ENCODE results near the gene TTR. TPM values are rescaled to one million over a fixed set of nuclear protein-coding genes. Genes with fewer than 3 reads are reported as not detected.

Gene TTR
- total RNA-seq, 4 donors from 2014 or later, result not detected

DNA sequence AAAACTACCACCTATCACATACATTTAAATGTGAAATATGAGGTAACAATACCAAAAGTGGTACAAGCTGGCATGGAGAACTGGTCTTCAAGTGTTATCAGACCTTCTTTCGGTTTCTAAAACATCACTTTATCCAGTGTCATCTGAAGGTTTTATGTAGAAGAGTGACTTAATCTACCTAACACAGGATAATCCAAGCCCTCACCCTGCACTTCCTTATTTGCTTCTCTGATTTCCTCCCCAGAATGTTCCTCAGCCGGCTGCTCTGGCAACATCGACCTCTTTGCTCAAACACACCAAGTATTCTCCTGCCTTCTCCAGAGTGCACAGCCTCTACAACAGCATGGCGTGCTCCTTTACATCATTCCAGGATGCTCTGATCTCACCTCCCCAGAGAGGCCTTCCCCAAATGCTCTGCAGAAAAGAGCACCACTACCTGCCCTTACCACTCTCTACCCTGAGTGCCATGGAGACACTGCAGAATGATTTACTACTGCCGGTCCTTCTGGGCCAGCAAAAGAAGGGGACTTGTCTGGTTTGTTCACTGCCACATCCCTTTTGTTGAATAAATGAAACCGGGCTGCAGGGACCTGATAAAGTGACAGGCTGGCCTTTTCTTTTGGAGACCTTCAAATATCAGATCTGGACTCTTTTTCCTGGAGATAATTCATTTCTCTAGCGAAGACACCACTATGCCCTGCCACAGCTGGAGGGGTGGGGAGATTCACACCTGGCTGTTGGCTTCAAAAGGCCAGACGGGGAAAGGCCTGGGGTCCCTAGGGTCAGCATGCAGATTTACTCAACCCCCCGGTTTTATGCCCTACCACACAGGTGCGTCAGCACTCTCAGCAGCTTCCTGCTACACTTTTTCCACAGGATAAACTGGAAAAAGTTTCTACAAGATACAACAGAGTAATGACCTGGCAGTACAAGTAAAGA is 42.0 kb downstream of the TTR start:
- H3K27ac ChIP-seq, result no peak overlapping the region
- TF ChIP-seq EP300 (IDR thresholded peaks at IDR 0.05) (no peak), POLR2A (IDR thresholded peaks at IDR 0.05) (no peak)
- TF ChIP-seq, protein P1, sequence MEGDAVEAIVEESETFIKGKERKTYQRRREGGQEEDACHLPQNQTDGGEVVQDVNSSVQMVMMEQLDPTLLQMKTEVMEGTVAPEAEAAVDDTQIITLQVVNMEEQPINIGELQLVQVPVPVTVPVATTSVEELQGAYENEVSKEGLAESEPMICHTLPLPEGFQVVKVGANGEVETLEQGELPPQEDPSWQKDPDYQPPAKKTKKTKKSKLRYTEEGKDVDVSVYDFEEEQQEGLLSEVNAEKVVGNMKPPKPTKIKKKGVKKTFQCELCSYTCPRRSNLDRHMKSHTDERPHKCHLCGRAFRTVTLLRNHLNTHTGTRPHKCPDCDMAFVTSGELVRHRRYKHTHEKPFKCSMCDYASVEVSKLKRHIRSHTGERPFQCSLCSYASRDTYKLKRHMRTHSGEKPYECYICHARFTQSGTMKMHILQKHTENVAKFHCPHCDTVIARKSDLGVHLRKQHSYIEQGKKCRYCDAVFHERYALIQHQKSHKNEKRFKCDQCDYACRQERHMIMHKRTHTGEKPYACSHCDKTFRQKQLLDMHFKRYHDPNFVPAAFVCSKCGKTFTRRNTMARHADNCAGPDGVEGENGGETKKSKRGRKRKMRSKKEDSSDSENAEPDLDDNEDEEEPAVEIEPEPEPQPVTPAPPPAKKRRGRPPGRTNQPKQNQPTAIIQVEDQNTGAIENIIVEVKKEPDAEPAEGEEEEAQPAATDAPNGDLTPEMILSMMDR (IDR thresholded peaks at IDR 0.05), result no peak
- no peak for DNase-seq (ENCODE audit: low spot score in 2 of 2)
- WGBS, 2 donors, result 77 to 82% methylated on average over 10 of the region's 10 CpGs
- no peaks in the 10 kb centered on the region for H3K36me3 ChIP-seq
- H3K9me3 ChIP-seq, result no peaks in the 10 kb centered on the region
- H3K27me3 ChIP-seq, result no peaks in the 10 kb centered on the region
- H3K4me3 ChIP-seq, result no peak overlapping the region
- H3K4me1 ChIP-seq, result no peaks in the 10 kb centered on the region

DNA sequence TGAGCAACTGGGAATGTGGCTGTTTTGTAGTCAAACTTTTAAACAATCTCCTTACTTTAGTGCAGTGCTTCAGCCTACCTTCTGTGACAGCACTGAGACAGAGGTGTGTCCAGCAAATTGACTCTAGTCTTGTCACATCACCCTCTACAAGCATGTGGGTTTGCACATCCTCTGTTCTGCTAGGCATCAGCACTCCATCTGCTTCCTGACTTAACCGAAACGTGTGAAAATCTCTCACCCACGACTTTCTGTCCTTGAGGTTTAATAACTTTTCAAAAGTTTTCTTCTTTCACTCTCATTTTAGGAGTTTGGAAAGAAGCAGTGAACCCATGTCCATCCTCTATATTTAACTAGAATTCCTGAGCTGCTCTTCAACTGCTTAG is 42.6 kb downstream of the TTR start:
- WGBS, 2 donors, result 62 to 76% methylated on average over 3 of the region's 3 CpGs
- no peaks in the 10 kb centered on the region for H3K36me3 ChIP-seq
- no peaks in the 10 kb centered on the region for H3K9me3 ChIP-seq
- TF ChIP-seq EP300 (IDR thresholded peaks at IDR 0.05) (no peak), POLR2A (IDR thresholded peaks at IDR 0.05) (no peak)
- TF ChIP-seq, protein P1 (IDR thresholded peaks at IDR 0.05), result no peak
- no peaks in the 10 kb centered on the region for H3K27me3 ChIP-seq
- H3K4me1 ChIP-seq, result no peaks in the 10 kb centered on the region
- H3K4me3 ChIP-seq, result no peak overlapping the region
- no peak overlapping the region for H3K27ac ChIP-seq
- no peak for DNase-seq (ENCODE audit: low spot score in 2 of 2)

DNA sequence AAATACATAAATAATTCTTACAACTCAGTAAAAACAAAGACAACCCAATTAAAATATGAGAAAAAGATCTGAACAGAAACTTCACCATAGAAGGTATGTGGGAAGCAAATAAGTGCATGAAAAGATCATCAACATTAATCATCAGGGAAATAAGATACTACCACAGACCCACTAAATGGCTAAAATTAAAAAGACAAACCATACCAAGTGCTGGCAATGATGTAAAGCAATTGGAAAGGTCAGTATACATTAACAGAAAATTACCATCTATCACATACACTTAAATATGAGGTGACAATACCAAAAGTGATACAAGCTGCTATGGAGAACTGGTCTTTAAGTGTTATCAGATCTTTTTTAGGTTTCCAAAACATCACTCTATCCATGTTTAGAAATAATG is 44.7 kb downstream of the TTR start:
- Histone ChIP-seq H3K4me1 (no peaks in the 10 kb centered on the region), H3K27me3 (no peaks in the 10 kb centered on the region), H3K4me3 (no peak overlapping the region), H3K9me3 (no peaks in the 10 kb centered on the region), H3K27ac (no peak overlapping the region), H3K36me3 (no peaks in the 10 kb centered on the region)
- TF ChIP-seq, protein P1 (IDR thresholded peaks at IDR 0.05), result no peak
- TF ChIP-seq POLR2A (IDR thresholded peaks at IDR 0.05) (no peak), EP300 (IDR thresholded peaks at IDR 0.05) (no peak)
- DNase-seq (ENCODE audit: low spot score in 2 of 2), result no peak

DNA sequence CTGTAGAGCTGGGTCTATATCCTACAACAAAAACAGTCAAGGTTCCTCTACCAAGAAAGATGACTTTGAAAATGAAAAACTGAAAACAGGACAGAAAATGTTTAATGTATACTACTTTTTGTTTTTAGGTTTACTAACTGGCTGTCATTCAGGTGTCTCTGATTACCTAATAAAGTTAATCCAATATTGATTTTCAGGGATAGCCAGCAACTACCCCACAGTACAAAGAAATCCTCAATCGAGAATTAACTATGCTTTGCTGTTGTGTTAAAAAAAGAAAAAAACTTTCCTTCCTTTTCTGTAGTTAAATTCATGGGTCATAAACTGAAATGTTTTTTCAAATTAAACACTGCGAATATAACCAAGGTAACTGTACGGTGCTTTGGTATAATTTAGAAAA is 45.8 kb downstream of the TTR start:
- TF ChIP-seq POLR2A (IDR thresholded peaks at IDR 0.05), result no peak
- TF ChIP-seq EP300 (IDR thresholded peaks at IDR 0.05), result no peak
- TF ChIP-seq, protein P1 (IDR thresholded peaks at IDR 0.05), result no peak
- WGBS, 2 donors, result 95% methylated on average over 3 of the region's 3 CpGs
- no peak overlapping the region for H3K4me3 ChIP-seq

DNA sequence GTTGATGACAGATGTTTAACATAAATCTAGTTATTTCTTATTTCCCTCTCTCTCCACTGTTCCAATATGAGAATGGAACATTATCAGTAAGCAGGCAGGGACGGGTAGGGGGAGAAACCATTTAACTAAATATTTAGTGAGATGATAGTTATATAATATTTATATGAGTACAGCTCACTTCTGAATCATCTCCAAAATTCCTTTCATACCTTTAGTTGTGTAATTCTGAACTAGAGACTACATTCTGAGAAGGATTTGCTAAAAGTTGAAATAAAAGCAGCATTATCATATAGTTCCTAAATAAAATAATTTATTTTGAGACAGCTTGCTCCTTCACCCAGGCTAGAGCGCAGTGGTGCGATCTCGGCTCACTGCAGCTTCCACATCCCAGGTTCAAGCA is 51.3 kb downstream of the TTR start:
- no peaks in the 10 kb centered on the region for H3K36me3 ChIP-seq
- peaks cover 0 to under 1% (median 0%) of the 10 kb centered on the region in 4 donors for H3K4me1 ChIP-seq
- no peak for DNase-seq (ENCODE audit: low spot score in 2 of 2)
- TF ChIP-seq, protein P1 (IDR thresholded peaks at IDR 0.05), result no peak
- TF ChIP-seq POLR2A (IDR thresholded peaks at IDR 0.05), result no peak
- TF ChIP-seq EP300 (IDR thresholded peaks at IDR 0.05), result no peak
- WGBS, 2 donors, result 95% methylated on average over 4 of the region's 4 CpGs
- H3K27ac ChIP-seq, result no peak overlapping the region
- no peaks in the 10 kb centered on the region for H3K9me3 ChIP-seq
- H3K4me3 ChIP-seq, result no peak overlapping the region
- H3K27me3 ChIP-seq, result no peaks in the 10 kb centered on the region

More for the DNA sequence above, 45.8 kb downstream of the TTR start:
- Histone ChIP-seq H3K27me3 (no peaks in the 10 kb centered on the region), H3K9me3 (no peaks in the 10 kb centered on the region), H3K36me3 (no peaks in the 10 kb centered on the region), H3K4me1 (no peaks in the 10 kb centered on the region), H3K27ac (no peak overlapping the region)
- no peak for DNase-seq (ENCODE audit: low spot score in 2 of 2)
